HG02852 (cell line): ENCODE results near the gene CPNE9.

Experiments
- ATAC-seq: cut with Tn5 transposase; IDR thresholded peaks from one replicate; pipeline ENCODE4 v1.9.1; 2021; ENCODE audit warnings: mild to moderate bottlenecking, moderate library complexity; ENCODE audit not compliant: unreplicated experiment

The CPNE9 gene, protein sequence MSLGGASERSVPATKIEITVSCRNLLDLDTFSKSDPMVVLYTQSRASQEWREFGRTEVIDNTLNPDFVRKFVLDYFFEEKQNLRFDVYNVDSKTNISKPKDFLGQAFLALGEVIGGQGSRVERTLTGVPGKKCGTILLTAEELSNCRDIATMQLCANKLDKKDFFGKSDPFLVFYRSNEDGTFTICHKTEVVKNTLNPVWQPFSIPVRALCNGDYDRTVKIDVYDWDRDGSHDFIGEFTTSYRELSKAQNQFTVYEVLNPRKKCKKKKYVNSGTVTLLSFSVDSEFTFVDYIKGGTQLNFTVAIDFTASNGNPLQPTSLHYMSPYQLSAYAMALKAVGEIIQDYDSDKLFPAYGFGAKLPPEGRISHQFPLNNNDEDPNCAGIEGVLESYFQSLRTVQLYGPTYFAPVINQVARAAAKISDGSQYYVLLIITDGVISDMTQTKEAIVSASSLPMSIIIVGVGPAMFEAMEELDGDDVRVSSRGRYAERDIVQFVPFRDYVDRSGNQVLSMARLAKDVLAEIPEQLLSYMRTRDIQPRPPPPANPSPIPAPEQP

DNA sequence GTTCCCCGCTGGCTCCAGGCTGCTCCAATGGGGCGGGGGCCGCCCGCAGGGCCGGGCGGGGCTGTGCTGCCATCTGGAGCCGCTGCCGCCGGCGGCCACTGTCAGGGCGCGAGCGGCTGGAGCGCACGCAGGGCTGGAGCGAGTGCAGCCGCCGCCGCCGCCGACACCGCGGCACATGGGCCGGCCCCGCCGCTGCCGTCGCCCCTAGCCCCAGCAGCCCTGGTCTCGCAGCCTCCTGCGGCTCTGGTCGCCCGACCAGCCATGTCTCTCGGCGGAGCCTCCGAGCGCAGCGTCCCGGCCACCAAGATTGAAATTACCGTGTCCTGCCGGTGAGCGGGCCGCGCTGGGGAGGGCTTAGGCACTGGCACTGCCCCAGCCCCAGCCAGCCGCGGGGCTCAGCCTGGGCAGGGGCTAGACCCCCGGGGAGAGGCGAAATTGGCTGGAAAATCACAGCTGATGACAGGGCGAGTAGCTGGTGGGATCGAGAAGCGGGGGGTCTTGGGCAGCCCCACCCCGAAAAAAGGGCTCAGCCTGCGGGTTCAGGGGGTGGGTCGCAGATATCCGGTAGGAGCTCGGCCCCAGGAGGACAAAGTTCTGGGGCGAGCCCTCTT, at the start of gene CPNE9:
Gene CPNE9, plus strand, starts transcription at position 98 of the 611 bp plus-strand sequence. Its CDS starts 164 bp downstream, at position 262.
- ATAC-seq: no peak

DNA sequence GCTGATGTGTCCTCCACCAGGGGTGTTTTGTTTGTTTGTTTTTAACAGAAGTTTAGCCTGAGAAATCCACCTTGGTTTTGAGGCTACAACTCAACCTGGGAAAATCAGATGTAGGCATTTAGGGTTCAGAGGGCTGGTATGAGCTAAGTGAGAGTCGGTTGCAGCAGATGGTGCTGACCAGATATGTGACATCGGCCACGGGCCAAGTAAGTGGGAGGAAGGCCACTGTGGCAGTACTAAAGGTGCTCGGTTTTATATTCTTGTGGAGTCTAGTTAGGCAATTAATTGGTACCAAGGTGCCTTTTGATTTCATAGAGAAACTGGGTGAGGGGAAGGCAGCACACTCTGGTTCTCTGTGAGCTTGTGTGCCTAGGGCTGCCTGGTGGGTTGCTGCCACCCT, 43.8 kb upstream of the CPNE9 start:
- no peak for ATAC-seq

- no peak for ATAC-seq
These were observed 42.7 kb upstream of the CPNE9 start for GRCh38 chr3:9660972-9661371.

- no peak for ATAC-seq
These were observed 39.4 kb upstream of the CPNE9 start for GRCh38 chr3:9664119-9664751.

- no peak for ATAC-seq
These were observed 36.8 kb upstream of the CPNE9 start for GRCh38 chr3:9666704-9667445.

- no peak for ATAC-seq
These were observed 34.4 kb upstream of the CPNE9 start for GRCh38 chr3:9669277-9669676.

DNA sequence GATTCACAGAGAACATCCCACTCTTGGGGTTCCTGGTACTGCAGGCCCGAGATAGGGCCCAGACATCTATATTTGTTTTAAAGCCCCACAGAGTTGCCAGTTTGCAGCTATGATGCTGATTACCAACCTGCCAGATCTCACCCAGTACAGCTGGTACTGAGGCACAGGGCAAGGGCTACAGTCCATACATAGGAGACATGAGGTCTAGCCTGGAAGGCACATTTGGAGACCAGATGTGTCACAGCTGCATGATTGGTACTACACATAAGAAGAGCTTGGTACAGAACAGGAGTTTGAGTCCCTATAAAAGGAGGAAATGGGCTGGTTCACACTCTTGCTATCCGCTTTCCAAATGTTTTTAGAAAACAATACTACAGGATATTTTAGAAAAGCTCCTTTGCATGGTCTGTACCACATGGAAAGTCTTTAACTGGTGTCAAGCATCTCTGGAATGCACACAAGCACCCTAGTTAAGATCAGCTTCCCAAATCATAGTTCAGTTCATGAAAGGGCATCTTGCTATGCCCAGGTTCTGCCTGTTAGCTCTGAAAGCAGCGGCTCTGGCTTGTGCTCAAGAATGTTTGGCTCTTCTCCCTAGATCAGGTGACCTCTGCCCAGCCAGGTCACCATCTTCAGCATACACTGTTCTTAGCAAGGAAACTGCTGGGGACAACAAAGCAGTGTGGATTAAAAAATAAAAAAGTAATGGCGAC, 33.8 kb upstream of the CPNE9 start:
- ATAC-seq: no peak

- no peak for ATAC-seq
These were observed 30.6 kb upstream of the CPNE9 start for GRCh38 chr3:9673082-9673481.

- no peak for ATAC-seq
These were observed 29.9 kb upstream of the CPNE9 start for GRCh38 chr3:9673752-9674151.

DNA sequence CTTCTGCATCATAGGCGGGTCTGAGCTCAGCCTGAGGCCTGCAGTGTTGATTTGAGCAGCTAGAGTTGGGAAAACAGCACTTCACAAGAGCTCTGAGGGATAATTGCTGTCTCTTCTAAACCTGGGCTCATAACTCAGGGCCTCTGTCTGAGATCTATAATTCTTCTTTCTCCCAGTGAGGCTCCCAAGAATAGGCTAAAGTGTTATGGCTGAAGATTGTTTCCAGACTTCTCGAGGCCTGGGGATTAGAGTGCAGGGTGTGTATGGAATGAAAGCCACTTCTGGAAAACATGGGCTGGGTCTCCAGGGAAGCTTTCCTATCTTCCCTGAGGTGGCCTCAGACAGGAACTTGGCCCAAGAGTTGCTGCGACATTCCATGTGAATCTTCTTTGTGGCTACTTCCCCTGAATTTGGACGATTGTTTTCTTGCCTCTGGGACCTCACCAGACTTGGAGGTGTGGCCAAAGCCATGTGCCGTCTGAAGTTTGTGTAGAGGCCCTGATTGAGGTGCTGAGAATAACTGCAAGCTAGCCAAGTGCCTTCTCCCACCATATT, 27.8 kb upstream of the CPNE9 start:
- ATAC-seq: no peak

GRCh38 chr3:9676785-9677184, 26.8 kb upstream of the CPNE9 start:
- no peak for ATAC-seq

DNA sequence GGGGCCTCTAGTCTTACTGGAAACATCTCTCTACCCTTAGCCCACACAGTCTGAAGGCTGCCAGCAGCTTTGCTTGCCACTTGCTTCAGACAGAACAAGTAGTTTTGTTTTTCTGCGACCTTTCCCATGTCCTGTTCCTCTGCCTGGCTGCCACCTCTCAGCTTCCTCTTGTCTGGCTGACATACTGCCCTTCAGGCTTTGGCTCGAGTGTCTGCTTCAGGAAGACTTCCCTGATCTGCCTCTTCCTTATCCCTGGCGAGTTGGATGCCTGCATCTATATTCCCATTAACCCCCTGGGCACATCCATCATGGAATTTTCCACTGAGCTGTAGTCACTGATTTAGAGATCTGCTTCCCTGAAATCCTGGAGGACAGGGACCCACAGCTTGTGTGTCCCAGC, 25.1 kb upstream of the CPNE9 start:
- no peak for ATAC-seq

GRCh38 chr3:9679476-9680080, 24.1 kb upstream of the CPNE9 start:
- no peak for ATAC-seq

DNA sequence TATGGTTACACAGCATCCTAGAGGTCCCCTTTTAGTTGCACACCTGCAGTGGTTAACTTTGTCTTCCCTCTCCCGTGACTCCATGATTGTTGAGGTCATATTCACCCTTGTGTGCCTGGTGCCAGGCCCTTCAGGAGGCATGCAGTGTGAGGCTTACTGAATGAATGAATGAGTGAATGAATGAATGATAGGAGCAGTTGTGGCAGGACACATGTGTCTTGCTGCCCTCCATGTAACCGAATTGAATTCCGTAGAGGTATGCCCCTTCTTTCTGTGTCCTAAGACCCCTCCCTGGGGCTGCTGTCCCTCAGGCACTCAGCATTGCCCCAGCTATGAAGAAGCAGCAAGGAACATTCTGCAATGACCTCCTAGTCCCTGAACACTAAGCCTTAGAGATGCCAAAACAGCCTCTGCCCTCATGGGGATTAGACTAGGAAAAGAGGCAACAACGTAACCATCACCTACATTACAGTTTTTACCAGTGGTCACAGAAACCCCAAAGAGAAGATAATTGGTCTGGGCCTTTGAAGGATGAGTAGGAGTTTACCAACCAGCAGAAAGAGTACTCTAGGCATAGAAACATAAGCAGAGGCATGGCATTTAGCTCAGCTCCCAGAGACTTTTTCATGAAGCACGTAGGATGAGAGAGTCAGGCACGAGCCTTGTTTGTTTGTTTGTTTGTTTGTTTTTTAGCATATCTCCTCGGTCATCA, 22.5 kb upstream of the CPNE9 start:
- no peak for ATAC-seq

- ATAC-seq: no peak
These were observed 21.9 kb upstream of the CPNE9 start for GRCh38 chr3:9681723-9682081.

- ATAC-seq: no peak
These were observed 21.5 kb upstream of the CPNE9 start for GRCh38 chr3:9682096-9682495.

DNA sequence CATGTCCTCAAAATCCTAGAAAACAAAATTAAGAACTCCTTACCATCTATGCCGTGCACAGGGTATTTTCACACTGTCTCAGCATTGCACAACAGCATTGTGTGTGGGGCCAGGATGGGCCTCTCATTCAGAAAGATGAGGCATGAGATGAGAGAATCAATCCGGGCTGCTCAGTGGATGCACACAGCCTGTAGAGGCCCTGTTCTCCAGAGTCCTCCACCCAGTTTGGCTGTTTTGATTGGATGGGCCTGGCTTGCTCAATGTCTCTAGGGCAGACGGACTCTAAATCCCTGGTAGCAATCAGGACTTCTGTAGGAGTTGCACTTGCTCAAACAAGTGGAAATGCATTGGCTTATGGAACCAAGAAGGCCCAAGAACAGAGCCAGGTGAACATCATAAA, 20.2 kb upstream of the CPNE9 start:
- no peak for ATAC-seq

- ATAC-seq: no peak
These were observed 18.2 kb upstream of the CPNE9 start for GRCh38 chr3:9685216-9686049.
